ENCODE data around the gene PBX2.

DNA sequence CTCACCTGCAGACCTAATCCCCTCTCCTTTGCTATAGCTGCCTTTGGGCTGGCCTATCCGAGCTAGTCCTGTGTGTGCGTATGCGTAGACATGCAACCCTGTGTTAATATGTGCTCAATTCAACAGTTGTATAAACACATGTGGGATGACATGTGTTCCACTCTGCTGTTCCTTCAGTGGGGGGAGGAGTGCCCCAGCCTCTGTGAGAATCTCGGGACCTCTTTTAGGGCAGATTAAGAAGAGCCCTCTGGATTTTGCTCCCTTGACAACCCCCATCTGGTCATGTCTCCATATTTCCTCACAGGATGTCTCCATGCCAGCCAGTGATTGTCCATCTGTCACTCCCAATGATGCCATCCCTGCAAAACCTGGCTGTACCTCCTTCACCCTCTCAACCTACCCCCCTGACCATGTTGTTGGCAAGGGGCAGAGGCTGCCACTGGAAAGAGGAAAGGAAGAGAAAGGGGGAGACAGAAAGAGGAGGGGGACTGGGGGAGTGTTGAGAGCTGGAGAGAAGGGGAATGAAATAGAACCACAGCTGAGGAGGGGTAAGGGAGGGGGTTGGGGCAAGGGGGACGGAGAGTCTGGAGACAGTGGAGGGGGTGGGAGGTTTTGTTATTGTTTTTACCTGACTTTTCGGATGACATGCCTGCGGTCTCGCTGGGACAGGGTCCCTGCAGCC lies 38.7 kb downstream of the PBX2 start:
- TF ChIP-seq EZH2 (optimal IDR thresholded peaks at IDR 0.05; ENCODE audit: low read depth, low read length): no peak
- TF ChIP-seq, protein P1, sequence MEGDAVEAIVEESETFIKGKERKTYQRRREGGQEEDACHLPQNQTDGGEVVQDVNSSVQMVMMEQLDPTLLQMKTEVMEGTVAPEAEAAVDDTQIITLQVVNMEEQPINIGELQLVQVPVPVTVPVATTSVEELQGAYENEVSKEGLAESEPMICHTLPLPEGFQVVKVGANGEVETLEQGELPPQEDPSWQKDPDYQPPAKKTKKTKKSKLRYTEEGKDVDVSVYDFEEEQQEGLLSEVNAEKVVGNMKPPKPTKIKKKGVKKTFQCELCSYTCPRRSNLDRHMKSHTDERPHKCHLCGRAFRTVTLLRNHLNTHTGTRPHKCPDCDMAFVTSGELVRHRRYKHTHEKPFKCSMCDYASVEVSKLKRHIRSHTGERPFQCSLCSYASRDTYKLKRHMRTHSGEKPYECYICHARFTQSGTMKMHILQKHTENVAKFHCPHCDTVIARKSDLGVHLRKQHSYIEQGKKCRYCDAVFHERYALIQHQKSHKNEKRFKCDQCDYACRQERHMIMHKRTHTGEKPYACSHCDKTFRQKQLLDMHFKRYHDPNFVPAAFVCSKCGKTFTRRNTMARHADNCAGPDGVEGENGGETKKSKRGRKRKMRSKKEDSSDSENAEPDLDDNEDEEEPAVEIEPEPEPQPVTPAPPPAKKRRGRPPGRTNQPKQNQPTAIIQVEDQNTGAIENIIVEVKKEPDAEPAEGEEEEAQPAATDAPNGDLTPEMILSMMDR (IDR thresholded peaks at IDR 0.05; ENCODE audit: low read length): no peak

All from MM.1S (cell line).